Endothelial cell of umbilical vein (primary cell): Measurements from ENCODE around the gene IGSF9B. TPM values are rescaled to one million over a fixed set of nuclear protein-coding genes. Genes with fewer than 3 reads are reported as not detected.

Experiments used
- BruUV-seq: library from RNA; stranded (reverse); fragments of 400-500 nt; replicated peaks from 2 replicates; lab custom pipeline; 2021; lab: Mats Ljungman, UMichigan
- CTCF ChIA-PET: fragments of 300-600, 350-600 bp; sonication (Branson Sonifier 250); formaldehyde crosslinking; loops from one replicate; lab custom pipeline; 2021; ENCODE audit warnings: antibody characterized with exemption, inconsistent platforms; lab: Charles Lee
- POLR2A ChIA-PET: fragments of 300-600, 350-600 bp; sonication (Branson Sonifier 250); formaldehyde crosslinking; loops from one replicate; lab custom pipeline; 2021; ENCODE audit warnings: antibody characterized with exemption, inconsistent platforms; lab: Charles Lee
- DNase-seq: peaks from one replicate; pipeline ENCODE4 v3.0.0-alpha.2; 2011; ENCODE audit warnings: low read depth, low spot score
- FAIRE-seq: peaks from 2 replicates; lab custom pipeline; 2011; peaks lifted over from hg19 to GRCh38; lab: Jason Lieb, UNC
- H2AFZ ChIP-seq: 2 replicates; pipeline ENCODE4 v1.6.0; 2012; ENCODE audit warnings: low read depth, low read length, control low read depth, inconsistent platforms
- H3K27ac ChIP-seq: 2 replicates; pipeline ENCODE4 v1.5.1; 2011; ENCODE audit warnings: low read depth, mild to moderate bottlenecking, control low read depth, low read length, moderate library complexity; ENCODE audit not compliant: insufficient read depth
- H3K27me3 ChIP-seq, 2 experiments: 2 replicates each; pipeline versions ENCODE4 v1.6.0 to v1.6.1; 2011; ENCODE audit warnings: low read length in 2 of 2, mixed read lengths in 1 of 2; ENCODE audit not compliant: control insufficient read depth in 2 of 2, insufficient read depth in 2 of 2
- H3K36me3 ChIP-seq, 2 experiments: 2 replicates in 1 of 2; 3 replicates in 1 of 2; pipeline ENCODE4 v1.5.1; 2011; ENCODE audit warnings: low read length in 2 of 2, mild to moderate bottlenecking in 1 of 2, moderate library complexity in 1 of 2; ENCODE audit not compliant: control insufficient read depth in 2 of 2, insufficient read depth in 2 of 2; ENCODE audit errors: extremely low read depth in 1 of 2
- H3K4me1 ChIP-seq: 3 replicates; pipeline ENCODE4 v1.5.1; 2011; ENCODE audit warnings: mild to moderate bottlenecking, low read length; ENCODE audit not compliant: control insufficient read depth, insufficient read depth; ENCODE audit errors: extremely low read depth
- H3K4me2 ChIP-seq: 2 replicates; pipeline ENCODE4 v1.6.1; 2011; ENCODE audit warnings: low read length, control low read depth, mixed read lengths; ENCODE audit not compliant: insufficient read depth
- H3K4me3 ChIP-seq, 3 experiments: fragments of 200-600 bp in 1 of 3; sonication (generic), shearing (Covaris generic) in 1 of 3; replicated peaks in 1 of 3; 2 replicates each; pipeline ENCODE4 v1.5.1; 2011 to 2016; ENCODE audit warnings: control low read depth in 3 of 3, low read length in 3 of 3, mild to moderate bottlenecking in 2 of 3, inconsistent platforms in 1 of 3, low read depth in 1 of 3, moderate library complexity in 1 of 3; ENCODE audit not compliant: insufficient read depth in 1 of 3
- H3K79me2 ChIP-seq: 2 replicates; pipeline ENCODE4 v1.6.0; 2012; ENCODE audit warnings: low read length, inconsistent platforms; ENCODE audit not compliant: control insufficient read depth, insufficient read depth
- H3K9ac ChIP-seq: replicated peaks from 2 replicates; pipeline ENCODE3; 2011; ENCODE audit warnings: low read length, control low read depth; ENCODE audit not compliant: insufficient read depth; ENCODE audit errors: extremely low read depth
- H3K9me1 ChIP-seq: replicated peaks from 3 replicates; pipeline ENCODE4 v1.6.0; 2011; ENCODE audit warnings: mild to moderate bottlenecking, low read length; ENCODE audit not compliant: control insufficient read depth, insufficient read depth; ENCODE audit errors: extremely low read depth
- H3K9me3 ChIP-seq: replicated peaks from 2 replicates; pipeline ENCODE4 v1.5.1; 2012; ENCODE audit warnings: low read length, inconsistent platforms; ENCODE audit not compliant: control insufficient read depth, insufficient read depth
- H4K20me1 ChIP-seq: replicated peaks from 2 replicates; pipeline ENCODE3; 2011; ENCODE audit warnings: mild to moderate bottlenecking, low read length; ENCODE audit not compliant: control insufficient read depth, insufficient read depth; ENCODE audit errors: extremely low read depth
- CTCF ChIP-seq, 2 donors: IDR thresholded peaks; 1 replicate in 1 of 2; 2 replicates in 1 of 2; pipeline ENCODE4 v1.5.1; 2011; ENCODE audit warnings: low read length in 2 of 2, mild to moderate bottlenecking in 2 of 2, moderate library complexity in 2 of 2, control low read depth in 1 of 2, inconsistent platforms in 1 of 2, low read depth in 1 of 2; ENCODE audit not compliant: insufficient read depth in 1 of 2; ENCODE audit errors: extremely low read depth in 1 of 2
- EZH2 ChIP-seq: IDR thresholded peaks from 2 replicates; pipeline ENCODE4 v1.6.1; 2012; ENCODE audit warnings: borderline replicate concordance, low read depth, mild to moderate bottlenecking, moderate library complexity, low read length, inconsistent platforms; ENCODE audit not compliant: severe bottlenecking
- FOS ChIP-seq: IDR thresholded peaks from 2 replicates; pipeline ENCODE4 v1.6.1; 2011; ENCODE audit warnings: mild to moderate bottlenecking, low read length, moderate library complexity, borderline replicate concordance; ENCODE audit not compliant: insufficient read depth
- GATA2 ChIP-seq: IDR thresholded peaks from 2 replicates; pipeline ENCODE4 v1.7.0; 2011; ENCODE audit warnings: low read depth, mild to moderate bottlenecking, moderate library complexity, mixed read lengths, low read length; ENCODE audit not compliant: insufficient read length, insufficient read depth
- JUN ChIP-seq: IDR thresholded peaks from 2 replicates; pipeline ENCODE4 v1.6.1; 2011; ENCODE audit warnings: borderline replicate concordance, low read depth; ENCODE audit not compliant: insufficient read length, insufficient read depth
- MYC ChIP-seq: IDR thresholded peaks from one replicate; pipeline ENCODE4 v1.6.1; 2011; ENCODE audit warnings: mild to moderate bottlenecking, low read depth, low read length
- POLR2A ChIP-seq: IDR thresholded peaks from 2 replicates; pipeline ENCODE4 v1.6.1; 2012; ENCODE audit warnings: low read depth, mild to moderate bottlenecking, control low read depth, low read length
- POLR2AphosphoS5 ChIP-seq: IDR thresholded peaks from 2 replicates; pipeline ENCODE4 v1.6.1; 2012; ENCODE audit warnings: low read depth, mild to moderate bottlenecking, control low read depth, low read length, moderate library complexity; ENCODE audit not compliant: insufficient read depth
- dilution Hi-C: fragments of 300-500 bp; cut with MboI; formaldehyde crosslinking; loops from one replicate; pipeline ENCODE4 v1.15.0; 2019; ENCODE audit warnings: low sequenced_read_pairs; ENCODE audit not compliant: extremely low pct_ligation_motif_present
- intact Hi-C: fragments of 100-400 bp; cut with micrococcal nuclease; formaldehyde crosslinking; loops from one replicate; pipeline ENCODE4 v1.10.0; 2022
- polyA plus RNA-seq, 4 experiments: library from polyadenylated mRNA; depleted of rRNA in 3 of 4; stranded (reverse) in 3 of 4; unstranded in 1 of 4; fragments of >200 nt; gene quantifications; 2 replicates each; pipeline versions ENCODE4 v1.2.1 to v1.2.3, GENCODE V29; 2011 to 2012; ENCODE audit warnings: missing spikeins in 1 of 4
- total RNA-seq: library from RNA; stranded (reverse); gene quantifications from 2 replicates; pipeline ENCODE4 v1.2.3, GENCODE V29; 2021
- TF ChIP-seq, protein P1 (sequence below): IDR thresholded peaks from 2 replicates; pipeline ENCODE4 v1.6.1; 2011; ENCODE audit not compliant: insufficient read depth, insufficient read length

IGSF9B gene
- total and polyA plus RNA-seq, 2 donors (not counting 3 experiments of a cell fraction or from before 2014, with no cell fraction given): 0.15 to 0.18 TPM

- no peaks in the 10 kb centered on the region for H3K4me1 ChIP-seq
- ChIA-PET POLR2A (no interaction called here), CTCF (interaction anchor here (1.1 kb wide), 1 partner anchor 10 kb away, joined by 3 read pairs; no protein-coding TSS in a partner anchor)
These were observed 38.3 kb upstream of the IGSF9B start for GRCh38 chr11:133995066-133995465.

More at GRCh38 chr11:133995066-133995465, 38.3 kb upstream of the IGSF9B start:
- Histone ChIP-seq H3K9me3 (no peaks in the 10 kb centered on the region), H3K79me2 (no peaks in the 10 kb centered on the region), H3K27ac (no peak overlapping the region), H3K4me2 (no peak overlapping the region), H4K20me1 (no peaks in the 10 kb centered on the region), H3K4me3 (no peak overlapping the region), H2AFZ (no peak overlapping the region), H3K9me1 (no peaks in the 10 kb centered on the region), H3K36me3 (no peaks in the 10 kb centered on the region), H3K27me3 (peaks cover 0 to 2% of the 10 kb centered on the region in 2 experiments), H3K9ac (no peak overlapping the region)
- no peak for FAIRE-seq
- no TSS peak for BruUV-seq
- DNase-seq: no peak
- TF ChIP-seq CTCF (IDR thresholded peaks at IDR 0.05; ENCODE audit: extremely low read depth in 1 of 2, insufficient read depth in 1 of 2, low read depth in 1 of 2, low read length in 2 of 2) (no peak), EZH2 (no peak), FOS (no peak), MYC (no peak), GATA2 (no peak), POLR2A (no peak), POLR2AphosphoS5 (no peak), JUN (no peak)
- TF ChIP-seq, protein P1, sequence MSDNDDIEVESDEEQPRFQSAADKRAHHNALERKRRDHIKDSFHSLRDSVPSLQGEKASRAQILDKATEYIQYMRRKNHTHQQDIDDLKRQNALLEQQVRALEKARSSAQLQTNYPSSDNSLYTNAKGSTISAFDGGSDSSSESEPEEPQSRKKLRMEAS: no peak
- dilution Hi-C loops (no loop called here), intact Hi-C loops (no loop called here)
